ENCODE measurements around the gene RPL41. TPM values are rescaled to one million over a fixed set of nuclear protein-coding genes. Genes with fewer than 3 reads are reported as not detected.

RPL41 gene
- polyA plus RNA-seq, 1 experiment, result 7,461 TPM

DNA sequence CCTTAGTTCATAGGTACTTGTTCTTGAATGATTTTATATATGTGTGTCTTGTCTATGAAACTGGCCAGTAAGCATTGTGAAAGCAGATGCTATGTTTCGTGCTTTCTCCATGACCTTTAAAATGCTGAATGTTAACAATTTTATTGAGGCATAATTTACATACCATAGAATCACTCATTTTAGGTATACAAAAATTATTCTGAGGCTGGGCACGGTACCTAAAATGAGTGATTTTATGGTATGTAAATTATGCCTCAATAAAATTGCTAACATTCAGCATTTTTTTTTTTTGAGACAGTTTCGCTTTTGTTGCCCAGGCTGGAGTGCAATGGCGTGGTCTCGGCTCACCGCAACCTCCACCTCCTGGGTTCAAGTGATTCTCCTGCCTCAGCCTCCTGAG lies 18.5 kb downstream of the RPL41 start:
- H3K4me3 ChIP-seq (ENCODE audit: low read depth, low read length), result no peak overlapping the region
- POLR2A ChIA-PET, result no interaction called here
- no peaks in the 10 kb centered on the region for H3K9me3 ChIP-seq (ENCODE audit: control insufficient read depth, insufficient read depth, low read length)
- TF ChIP-seq, protein P1, sequence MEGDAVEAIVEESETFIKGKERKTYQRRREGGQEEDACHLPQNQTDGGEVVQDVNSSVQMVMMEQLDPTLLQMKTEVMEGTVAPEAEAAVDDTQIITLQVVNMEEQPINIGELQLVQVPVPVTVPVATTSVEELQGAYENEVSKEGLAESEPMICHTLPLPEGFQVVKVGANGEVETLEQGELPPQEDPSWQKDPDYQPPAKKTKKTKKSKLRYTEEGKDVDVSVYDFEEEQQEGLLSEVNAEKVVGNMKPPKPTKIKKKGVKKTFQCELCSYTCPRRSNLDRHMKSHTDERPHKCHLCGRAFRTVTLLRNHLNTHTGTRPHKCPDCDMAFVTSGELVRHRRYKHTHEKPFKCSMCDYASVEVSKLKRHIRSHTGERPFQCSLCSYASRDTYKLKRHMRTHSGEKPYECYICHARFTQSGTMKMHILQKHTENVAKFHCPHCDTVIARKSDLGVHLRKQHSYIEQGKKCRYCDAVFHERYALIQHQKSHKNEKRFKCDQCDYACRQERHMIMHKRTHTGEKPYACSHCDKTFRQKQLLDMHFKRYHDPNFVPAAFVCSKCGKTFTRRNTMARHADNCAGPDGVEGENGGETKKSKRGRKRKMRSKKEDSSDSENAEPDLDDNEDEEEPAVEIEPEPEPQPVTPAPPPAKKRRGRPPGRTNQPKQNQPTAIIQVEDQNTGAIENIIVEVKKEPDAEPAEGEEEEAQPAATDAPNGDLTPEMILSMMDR (IDR thresholded peaks at IDR 0.05; ENCODE audit: low read depth, low read length), result no peak
- H3K27me3 ChIP-seq (ENCODE audit: control insufficient read depth, insufficient read depth, low read length), result no peaks in the 10 kb centered on the region
- DNase-seq (ENCODE audit: low read depth, low spot score), result no peak
- CTCF ChIA-PET, result no interaction called here
- no peak overlapping the region for H3K27ac ChIP-seq (ENCODE audit: low read depth, low read length)

DNA sequence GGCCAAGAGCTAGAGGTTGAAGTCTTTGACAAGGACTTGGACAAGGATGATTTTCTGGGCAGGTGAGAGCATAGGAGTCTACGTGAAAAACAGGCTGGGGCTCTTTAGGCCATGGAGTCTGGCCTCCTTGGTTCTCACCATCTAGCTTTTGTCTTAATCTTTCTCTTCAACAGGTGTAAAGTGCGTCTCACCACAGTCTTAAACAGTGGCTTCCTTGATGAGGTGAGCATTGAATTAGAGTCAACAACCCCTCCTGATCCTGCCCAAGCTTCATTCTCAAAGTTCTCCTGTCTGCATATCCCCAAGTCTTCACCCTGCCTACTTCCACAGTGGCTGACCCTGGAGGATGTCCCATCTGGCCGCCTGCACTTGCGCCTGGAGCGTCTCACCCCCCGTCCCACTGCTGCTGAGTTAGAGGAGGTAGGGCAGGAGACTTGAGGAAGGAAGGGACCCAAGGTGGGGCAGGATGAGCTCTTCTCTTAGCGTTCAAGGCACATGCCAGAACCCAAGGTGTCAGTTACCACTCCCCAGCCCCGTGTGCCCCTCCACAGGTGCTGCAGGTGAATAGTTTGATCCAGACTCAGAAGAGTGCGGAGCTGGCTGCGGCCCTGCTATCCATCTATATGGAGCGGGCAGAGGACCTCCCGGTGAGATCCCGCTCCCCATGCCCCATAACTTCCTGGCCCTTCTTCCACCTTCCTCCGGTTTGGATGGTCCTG lies 21.6 kb downstream of the RPL41 start:
- TF ChIP-seq, protein P1 (IDR thresholded peaks at IDR 0.05; ENCODE audit: low read depth, low read length), result no peak
- DNase-seq (ENCODE audit: low read depth, low spot score), result no peak
- ChIA-PET POLR2A (no interaction called here), CTCF (interaction anchor here (1.6 kb wide), 1 partner anchor 20 kb away, joined by 3 read pairs; the partner anchor contains the start of gene ZC3H10)
- Histone ChIP-seq H3K4me3 (ENCODE audit: low read depth, low read length) (no peak overlapping the region), H3K27ac (ENCODE audit: low read depth, low read length) (no peak overlapping the region), H3K9me3 (ENCODE audit: control insufficient read depth, insufficient read depth, low read length) (no peaks in the 10 kb centered on the region), H3K27me3 (ENCODE audit: control insufficient read depth, insufficient read depth, low read length) (no peaks in the 10 kb centered on the region)

DNA sequence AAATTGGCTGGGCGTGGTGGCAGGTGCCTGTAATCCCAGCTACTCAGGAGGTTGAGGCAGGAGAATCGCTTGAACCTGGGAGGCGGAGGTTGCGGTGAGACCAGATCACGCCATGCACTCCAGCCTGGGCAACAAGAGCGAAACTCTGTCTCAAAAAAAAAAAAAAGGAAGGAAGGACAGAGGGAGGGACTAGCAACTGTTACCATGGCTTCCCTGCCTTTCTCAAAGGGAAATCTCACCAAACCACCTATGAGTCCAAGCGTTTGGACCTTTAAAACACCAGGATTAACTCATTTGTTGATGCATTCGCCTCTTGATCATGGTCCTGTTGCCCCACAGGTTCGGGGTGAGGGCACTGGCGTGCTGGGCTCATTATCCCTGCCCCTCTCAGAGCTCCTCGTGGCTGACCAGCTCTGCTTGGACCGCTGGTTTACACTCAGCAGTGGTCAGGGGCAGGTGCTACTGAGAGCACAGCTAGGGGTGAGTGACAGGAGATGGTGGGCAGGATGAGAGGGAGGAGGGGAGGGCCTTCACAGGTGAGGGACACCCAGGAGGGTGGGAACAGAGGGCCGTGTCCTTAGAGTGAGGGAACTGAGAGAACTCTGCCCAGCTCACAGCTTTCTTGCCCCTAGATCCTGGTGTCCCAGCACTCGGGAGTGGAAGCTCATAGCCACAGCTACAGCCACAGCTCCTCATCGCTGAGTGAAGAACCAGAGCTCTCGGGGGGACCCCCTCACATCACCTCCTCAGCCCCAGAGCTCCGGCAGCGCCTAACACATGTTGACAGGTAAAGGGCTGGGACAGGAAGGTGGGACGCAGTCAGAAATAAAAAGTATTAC lies 25.7 kb downstream of the RPL41 start:
- Histone ChIP-seq H3K27ac (ENCODE audit: low read depth, low read length) (no peak overlapping the region), H3K27me3 (ENCODE audit: control insufficient read depth, insufficient read depth, low read length) (no peaks in the 10 kb centered on the region), H3K4me3 (ENCODE audit: low read depth, low read length) (no peak overlapping the region), H3K9me3 (ENCODE audit: control insufficient read depth, insufficient read depth, low read length) (no peaks in the 10 kb centered on the region)
- POLR2A ChIA-PET, result interaction anchor here (0.6 kb wide), 2 partner anchors 14 to 33 kb away, joined by 4 to 5 read pairs; partner anchors contain the start of gene ESYT1
- TF ChIP-seq, protein P1 (IDR thresholded peaks at IDR 0.05; ENCODE audit: low read depth, low read length), result no peak
- DNase-seq (ENCODE audit: low read depth, low spot score), result no peak
- CTCF ChIA-PET, result interaction anchor here (0.7 to 1.9 kb wide), 2 partner anchors 16 to 47 kb away, joined by 4 to 6 read pairs; partner anchors contain the start of gene SMARCC2

DNA sequence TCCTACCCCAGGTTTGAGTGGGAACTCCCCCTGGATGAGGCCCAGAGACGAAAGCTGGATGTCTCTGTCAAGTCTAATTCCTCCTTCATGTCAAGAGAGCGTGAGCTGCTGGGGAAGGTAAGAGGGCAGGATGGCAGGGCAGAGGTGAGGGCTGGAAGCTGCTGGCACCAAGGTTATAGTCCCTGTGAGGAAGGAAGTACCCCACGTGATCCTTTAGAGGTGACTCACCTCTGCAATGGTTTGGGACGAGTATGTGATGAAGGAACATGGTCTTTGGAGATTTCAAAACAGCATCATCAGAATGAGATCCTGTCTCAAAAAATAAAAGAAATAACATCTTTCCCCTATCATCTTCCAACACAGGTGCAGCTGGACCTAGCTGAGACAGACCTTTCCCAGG lies 26.8 kb downstream of the RPL41 start:
- TF ChIP-seq, protein P1 (IDR thresholded peaks at IDR 0.05; ENCODE audit: low read depth, low read length), result no peak
- Histone ChIP-seq H3K27me3 (ENCODE audit: control insufficient read depth, insufficient read depth, low read length) (no peaks in the 10 kb centered on the region), H3K4me3 (ENCODE audit: low read depth, low read length) (no peak overlapping the region), H3K27ac (ENCODE audit: low read depth, low read length) (no peak overlapping the region), H3K9me3 (ENCODE audit: control insufficient read depth, insufficient read depth, low read length) (no peaks in the 10 kb centered on the region)
- CTCF ChIA-PET, result interaction anchor here (1.3 kb wide), 1 partner anchor 17 kb away, joined by 3 read pairs; no protein-coding TSS in a partner anchor
- DNase-seq (ENCODE audit: low read depth, low spot score), result no peak
- POLR2A ChIA-PET, result interaction anchor here (0.6 kb wide), 1 partner anchor 34 kb away, joined by 5 read pairs; no protein-coding TSS in a partner anchor

Measured in AG04450 (cell line).